Stimulated activated CD4-positive, alpha-beta T cell treated with anti-CD3 and anti-CD28 coated beads, Interleukin-1b, Interleukin-23, amount 100 ng/mL, for 4 hours (primary cell): Measurements from ENCODE around the gene PCDHGA8.
"Not testable (repeated sequence)": the region's sequence is repeated elsewhere in the genome, so short reads cannot be mapped to it uniquely, and the experiment has no call there.

Source experiments
- DNase-seq, 2 donors: peaks; one replicate each; pipeline ENCODE4 v3.0.0-alpha.2; 2020; ENCODE audit warnings: low read depth in 2 of 2

The PCDHGA8 gene

GRCh38 chr5:141371572-141372475, 20.6 kb upstream of the PCDHGA8 start:
- no peak for DNase-seq

- DNase-seq = no peak
These were observed 18.6 kb upstream of the PCDHGA8 start, which contains the start of gene PCDHGA6 for GRCh38 chr5:141373673-141374317. Gene PCDHGA6 (plus strand): TSS chr5:141373891. CDS start chr5:141374084, 193 bp downstream.

GRCh38 chr5:141374627-141375026, 17.8 kb upstream of the PCDHGA8 start:
- no peak for DNase-seq

GRCh38 chr5:141375444-141376155, 16.8 kb upstream of the PCDHGA8 start:
- not testable (repeated sequence) for DNase-seq

GRCh38 chr5:141382469-141383294, 9.8 kb upstream of the PCDHGA8 start, which contains the start of gene PCDHGA7:
Gene PCDHGA7 (plus strand): TSS chr5:141382742. CDS start chr5:141382900, 158 bp downstream.
- no peak for DNase-seq

- DNase-seq = no peak
These were observed 9.1 kb upstream of the PCDHGA8 start for GRCh38 chr5:141383345-141383744.

GRCh38 chr5:141384471-141385267, 7.8 kb upstream of the PCDHGA8 start:
- no peak for DNase-seq

GRCh38 chr5:141387557-141388311, 4.7 kb upstream of the PCDHGA8 start, which contains the start of gene PCDHGB4:
Gene PCDHGB4 (plus strand): TSS chr5:141387698. CDS start chr5:141387885, 187 bp downstream.
- not testable (repeated sequence) for DNase-seq

GRCh38 chr5:141388661-141389060, 3.8 kb upstream of the PCDHGA8 start:
- DNase-seq = no peak

- no peak for DNase-seq
These were observed 3.0 kb upstream of the PCDHGA8 start for GRCh38 chr5:141389153-141390042.

- no peak for DNase-seq
These were observed 834 bp downstream of the PCDHGA8 start for GRCh38 chr5:141393267-141393666.

GRCh38 chr5:141394401-141395187, 2.2 kb downstream of the PCDHGA8 start:
- DNase-seq = not testable (repeated sequence)

- DNase-seq = peak in 1 of 2 donors; percentile 24
These were observed 5.5 kb downstream of the PCDHGA8 start, which contains the start of gene PCDHGB5 for GRCh38 chr5:141397756-141398551. Gene PCDHGB5 (plus strand): TSS chr5:141397947. CDS start chr5:141398128, 181 bp downstream.

GRCh38 chr5:141398608-141399007, 6.2 kb downstream of the PCDHGA8 start:
- DNase-seq = no peak

- no peak for DNase-seq
These were observed 7.3 kb downstream of the PCDHGA8 start for GRCh38 chr5:141399555-141400258.
